ENCODE measurements around the gene STARD5. TPM values are rescaled to one million over a fixed set of nuclear protein-coding genes. Genes with fewer than 3 reads are reported as not detected.

Gene STARD5
- total RNA-seq, 4 donors from 2014 or later: 4.9 to 7.1 (median 6.1) TPM

GRCh38 chr15:81268340-81268739 is 55.6 kb downstream of the STARD5 start:
- peak overlapping the region in 1 of 4 donors; percentile 39 for H3K27ac ChIP-seq
- peaks cover 0 to 17% (median 0%) of the 10 kb centered on the region in 3 donors for H3K36me3 ChIP-seq
- TF ChIP-seq, protein P1, sequence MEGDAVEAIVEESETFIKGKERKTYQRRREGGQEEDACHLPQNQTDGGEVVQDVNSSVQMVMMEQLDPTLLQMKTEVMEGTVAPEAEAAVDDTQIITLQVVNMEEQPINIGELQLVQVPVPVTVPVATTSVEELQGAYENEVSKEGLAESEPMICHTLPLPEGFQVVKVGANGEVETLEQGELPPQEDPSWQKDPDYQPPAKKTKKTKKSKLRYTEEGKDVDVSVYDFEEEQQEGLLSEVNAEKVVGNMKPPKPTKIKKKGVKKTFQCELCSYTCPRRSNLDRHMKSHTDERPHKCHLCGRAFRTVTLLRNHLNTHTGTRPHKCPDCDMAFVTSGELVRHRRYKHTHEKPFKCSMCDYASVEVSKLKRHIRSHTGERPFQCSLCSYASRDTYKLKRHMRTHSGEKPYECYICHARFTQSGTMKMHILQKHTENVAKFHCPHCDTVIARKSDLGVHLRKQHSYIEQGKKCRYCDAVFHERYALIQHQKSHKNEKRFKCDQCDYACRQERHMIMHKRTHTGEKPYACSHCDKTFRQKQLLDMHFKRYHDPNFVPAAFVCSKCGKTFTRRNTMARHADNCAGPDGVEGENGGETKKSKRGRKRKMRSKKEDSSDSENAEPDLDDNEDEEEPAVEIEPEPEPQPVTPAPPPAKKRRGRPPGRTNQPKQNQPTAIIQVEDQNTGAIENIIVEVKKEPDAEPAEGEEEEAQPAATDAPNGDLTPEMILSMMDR (IDR thresholded peaks at IDR 0.05): no peak
- no peak for TF ChIP-seq POLR2A (IDR thresholded peaks at IDR 0.05)
- TF ChIP-seq EP300 (IDR thresholded peaks at IDR 0.05): no peak
- no peaks in the 10 kb centered on the region for H3K9me3 ChIP-seq
- no peak overlapping the region for H3K4me3 ChIP-seq
- no peaks in the 10 kb centered on the region for H3K27me3 ChIP-seq
- DNase-seq (ENCODE audit: low spot score in 2 of 2): no peak
- 91 to 97% methylated on average over 5 of the region's 5 CpGs for WGBS, 2 donors
- H3K4me1 ChIP-seq: peaks cover 0 to 29% (median 6%) of the 10 kb centered on the region in 4 donors

DNA sequence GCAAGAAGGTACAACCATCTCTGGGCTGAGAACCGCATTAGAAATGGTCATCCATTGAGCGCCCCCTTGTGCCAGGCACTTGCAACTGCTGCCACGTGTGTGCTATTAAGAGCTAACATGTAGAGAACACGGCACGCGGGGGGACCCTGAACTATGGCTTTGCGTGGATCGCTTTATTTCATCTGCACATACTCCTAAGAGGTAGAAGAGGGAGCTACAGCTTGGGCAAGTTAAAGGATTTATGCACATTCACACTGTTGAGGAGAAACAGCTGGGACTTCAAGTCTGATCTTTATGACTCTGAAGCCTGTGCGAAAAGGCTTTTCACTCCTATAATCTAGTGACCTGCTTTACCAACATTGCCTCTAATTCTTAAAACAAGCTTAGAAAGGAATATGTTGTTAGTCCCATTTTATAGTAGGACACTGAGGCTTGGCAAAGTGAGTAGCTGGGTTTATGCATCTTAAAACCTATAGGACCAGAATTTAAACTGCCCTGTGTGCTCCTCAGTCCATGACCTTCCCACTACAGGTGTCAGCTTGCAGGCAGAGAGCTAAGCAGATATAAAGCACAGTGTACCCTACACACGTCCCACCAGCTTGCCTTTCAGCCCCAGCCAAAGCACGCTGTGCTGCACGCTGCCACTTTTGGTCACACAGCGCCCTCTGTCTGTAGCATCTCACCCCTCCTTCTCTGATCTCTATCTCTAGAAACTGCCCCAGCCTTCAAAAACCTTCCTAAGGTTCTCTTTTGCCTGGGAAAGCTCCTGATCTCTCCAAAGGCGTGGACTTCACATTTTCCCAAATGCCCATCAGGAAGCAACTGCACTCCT is 57.8 kb downstream of the STARD5 start:
- H3K27me3 ChIP-seq: no peaks in the 10 kb centered on the region
- no peak for TF ChIP-seq POLR2A (IDR thresholded peaks at IDR 0.05)
- TF ChIP-seq EP300 (IDR thresholded peaks at IDR 0.05): peak in 1 of 2 donors; percentile 28
- TF ChIP-seq, protein P1 (IDR thresholded peaks at IDR 0.05): peak; percentile 82 to 92 (median 86)
- 7 to 8% methylated on average over 11 to 14 of the region's 14 CpGs for WGBS, 2 donors
- DNase-seq (ENCODE audit: low spot score in 2 of 2): peak; percentile 71 to 92
- no peak overlapping the region for H3K4me3 ChIP-seq
- peaks cover 0 to 6% (median 0%) of the 10 kb centered on the region in 3 donors for H3K36me3 ChIP-seq
- peak overlapping the region in 3 of 4 donors; percentile 20 to 64 (median 30) for H3K27ac ChIP-seq
- H3K9me3 ChIP-seq: no peaks in the 10 kb centered on the region
- peaks cover 0 to 23% (median 6%) of the 10 kb centered on the region in 4 donors for H3K4me1 ChIP-seq

DNA sequence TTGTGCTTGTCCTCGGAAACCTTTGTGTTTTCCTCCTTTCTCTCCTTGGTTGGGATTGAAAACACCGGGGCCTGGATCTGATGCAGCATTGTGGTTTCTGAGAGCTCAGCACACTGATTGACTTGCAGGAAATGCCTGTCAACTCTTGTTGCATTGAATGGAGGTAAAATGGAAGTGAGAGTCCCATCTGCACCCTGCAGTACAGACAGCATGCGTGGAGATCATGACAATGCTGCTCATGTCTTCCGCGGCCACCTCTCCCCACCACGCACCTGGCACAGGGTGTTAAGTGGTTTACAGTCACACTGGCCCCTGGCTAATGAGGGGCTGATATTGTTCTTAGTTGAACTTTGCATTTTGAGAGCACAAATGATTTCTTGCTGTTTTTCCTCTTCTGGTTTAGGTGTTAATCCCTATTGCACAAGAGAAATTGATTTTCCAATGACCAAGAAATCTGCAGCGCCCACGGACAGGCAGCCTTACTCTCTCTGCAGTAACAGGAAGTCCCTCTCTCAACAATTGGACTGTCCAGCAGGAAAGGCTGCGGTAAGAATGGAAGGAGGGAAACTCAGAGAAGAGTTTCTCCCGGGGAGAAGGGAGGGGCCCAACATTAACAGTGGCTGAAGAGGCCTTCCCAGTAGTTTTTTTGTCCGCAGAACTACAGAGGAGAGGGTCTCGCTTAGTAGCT is 58.5 kb downstream of the STARD5 start:
- H3K36me3 ChIP-seq: peaks cover 0 to 6% (median 0%) of the 10 kb centered on the region in 3 donors
- H3K9me3 ChIP-seq: no peaks in the 10 kb centered on the region
- H3K27me3 ChIP-seq: no peaks in the 10 kb centered on the region
- peak overlapping the region in 3 of 4 donors; percentile 15 to 67 (median 30) for H3K27ac ChIP-seq
- TF ChIP-seq EP300 (IDR thresholded peaks at IDR 0.05) (no peak), POLR2A (IDR thresholded peaks at IDR 0.05) (no peak)
- H3K4me1 ChIP-seq: peaks cover 0 to 23% (median 6%) of the 10 kb centered on the region in 4 donors
- 45 to 47% methylated on average over 12 of the region's 12 CpGs for WGBS, 2 donors
- no peak for DNase-seq (ENCODE audit: low spot score in 2 of 2)
- H3K4me3 ChIP-seq: no peak overlapping the region

GRCh38 chr15:81264072-81264857 is 59.7 kb downstream of the STARD5 start:
- H3K9me3 ChIP-seq: no peaks in the 10 kb centered on the region
- no peaks in the 10 kb centered on the region for H3K27me3 ChIP-seq
- no peak for DNase-seq (ENCODE audit: low spot score in 2 of 2)
- H3K4me3 ChIP-seq: no peak overlapping the region
- TF ChIP-seq, protein P1 (IDR thresholded peaks at IDR 0.05): no peak
- no peak for TF ChIP-seq POLR2A (IDR thresholded peaks at IDR 0.05)
- WGBS, 2 donors: 80 to 85% methylated on average over 6 of the region's 6 CpGs
- H3K27ac ChIP-seq: peak overlapping the region in 1 of 4 donors; percentile 67
- H3K36me3 ChIP-seq: peaks cover 0 to 6% (median 0%) of the 10 kb centered on the region in 3 donors
- peaks cover 0 to 23% (median 6%) of the 10 kb centered on the region in 4 donors for H3K4me1 ChIP-seq

- peaks cover 0 to 23% (median 6%) of the 10 kb centered on the region in 4 donors for H3K4me1 ChIP-seq
- H3K27me3 ChIP-seq: no peaks in the 10 kb centered on the region
- 85 to 98% methylated on average over 4 of the region's 4 CpGs for WGBS, 2 donors
- H3K4me3 ChIP-seq: no peak overlapping the region
- peaks cover 0 to 6% (median 0%) of the 10 kb centered on the region in 3 donors for H3K36me3 ChIP-seq
- no peaks in the 10 kb centered on the region for H3K9me3 ChIP-seq
- DNase-seq (ENCODE audit: low spot score in 2 of 2): no peak
- TF ChIP-seq EP300 (IDR thresholded peaks at IDR 0.05) (no peak), POLR2A (IDR thresholded peaks at IDR 0.05) (no peak)
- TF ChIP-seq, protein P1 (IDR thresholded peaks at IDR 0.05): no peak
- peak overlapping the region in 2 of 4 donors; percentile 18 to 67 for H3K27ac ChIP-seq
These were observed 60.5 kb downstream of the STARD5 start for GRCh38 chr15:81263477-81263876.

Measured in tibial nerve (tissue), 4 donors.